Dermis blood vessel endothelial cell (primary cell): ENCODE measurements around the gene TOM1. TPM values are rescaled to one million over a fixed set of nuclear protein-coding genes. Genes with fewer than 3 reads are reported as not detected.

ENCODE experiments used
- total RNA-seq: library from RNA; depleted of rRNA; stranded (reverse); fragments of >200 nt; gene quantifications from 2 replicates; pipeline ENCODE4 v1.2.3, GENCODE V29; 2014

TOM1 gene
- total RNA-seq, 1 donor from 2014 or later: 31.8 TPM

Other genes starting within 250 kb of the TOM1 start
- gene ISX, start 233.7 kb upstream of the TOM1 start, total RNA-seq: not detected in 2 replicates
- gene HMGXB4, start 42.4 kb upstream of the TOM1 start, total RNA-seq: 13.4 and 16.8 TPM in 2 replicates
- 86.4 and 114 TPM in 2 replicates for gene HMOX1, start 81.2 kb downstream of the TOM1 start, total RNA-seq
- gene MCM5, start 100.2 kb downstream of the TOM1 start, total RNA-seq: 47.5 and 103 TPM in 2 replicates
- 0.17 TPM in 1 of 2 replicates, not detected in the other for gene RASD2, start 240.9 kb downstream of the TOM1 start, total RNA-seq